HepG2 (cell line): Measurements from ENCODE around the gene FUT1. TPM values are rescaled to one million over a fixed set of nuclear protein-coding genes. Genes with fewer than 3 reads are reported as not detected.

Source experiments
- CBX1 ChIP-seq: IDR thresholded peaks from one replicate; pipeline ENCODE4 v1.6.1; 2016; ENCODE audit warnings: antibody characterized with exemption, low read depth
- CREBL2 ChIP-seq: sonication (generic); formaldehyde crosslinking; IDR thresholded peaks from 2 replicates; pipeline ENCODE4 v1.8.1; 2023; ENCODE audit warnings: missing genetic modification reagents, mild to moderate bottlenecking, borderline replicate concordance
- GMEB1 ChIP-seq: sonication (generic); formaldehyde crosslinking; IDR thresholded peaks from 2 replicates; pipeline ENCODE4 v1.5.1; 2020; ENCODE audit warnings: missing genetic modification reagents, mild to moderate bottlenecking, borderline replicate concordance
- HIVEP1 ChIP-seq: sonication (generic); formaldehyde crosslinking; IDR thresholded peaks from 2 replicates; pipeline ENCODE4 v1.4.0; 2020; ENCODE audit warnings: mild to moderate bottlenecking, missing genetic modification reagents
- HNRNPL ChIP-seq: fragments of 200-400 bp; formaldehyde crosslinking; IDR thresholded peaks from 2 replicates; pipeline ENCODE4 v1.6.1; 2017; ENCODE audit warnings: mild to moderate bottlenecking, low read depth, low read length
- LBX2 ChIP-seq: sonication (generic); formaldehyde crosslinking; IDR thresholded peaks from 2 replicates; pipeline ENCODE4 v1.5.0; 2020; ENCODE audit warnings: missing genetic modification reagents, mild to moderate bottlenecking, borderline replicate concordance
- ONECUT2 ChIP-seq: sonication (generic); formaldehyde crosslinking; IDR thresholded peaks from 2 replicates; pipeline ENCODE4 v1.4.0; 2020; ENCODE audit warnings: missing genetic modification reagents
- POLR2G ChIP-seq: fragments of 200-400 bp; formaldehyde crosslinking; IDR thresholded peaks from 2 replicates; pipeline ENCODE4 v1.6.1; 2018; ENCODE audit warnings: mild to moderate bottlenecking, low read depth, low read length, moderate library complexity
- PRDM4 ChIP-seq: sonication (generic); formaldehyde crosslinking; IDR thresholded peaks from 2 replicates; pipeline ENCODE4 v1.9.0; 2021; ENCODE audit warnings: missing genetic modification reagents, borderline replicate concordance
- RNF219 ChIP-seq: sonication (generic); formaldehyde crosslinking; IDR thresholded peaks from 2 replicates; pipeline ENCODE4 v1.5.0; 2020; ENCODE audit warnings: mild to moderate bottlenecking, missing genetic modification reagents
- TFDP1 ChIP-seq: IDR thresholded peaks from 2 replicates; pipeline ENCODE4 v1.6.1; 2016; ENCODE audit warnings: missing compliant biosample characterization, missing genetic modification reagents, borderline replicate concordance
- THAP8 ChIP-seq: sonication (generic); formaldehyde crosslinking; IDR thresholded peaks from 2 replicates; pipeline ENCODE4 v1.5.1; 2020; ENCODE audit warnings: missing genetic modification reagents, mild to moderate bottlenecking, borderline replicate concordance
- TSC22D2 ChIP-seq: sonication (generic); formaldehyde crosslinking; IDR thresholded peaks from 2 replicates; pipeline ENCODE4 v1.5.1; 2020; ENCODE audit warnings: missing genetic modification reagents, mild to moderate bottlenecking, borderline replicate concordance
- ZNF17 ChIP-seq: sonication (generic); formaldehyde crosslinking; IDR thresholded peaks from 2 replicates; pipeline ENCODE4 v1.5.0; 2020; ENCODE audit warnings: mild to moderate bottlenecking, missing genetic modification reagents
- ZNF335 ChIP-seq: sonication (generic); formaldehyde crosslinking; IDR thresholded peaks from 2 replicates; pipeline ENCODE4 v1.4.0; 2020; ENCODE audit warnings: missing genetic modification reagents
- ZNF432 ChIP-seq: sonication (generic); formaldehyde crosslinking; IDR thresholded peaks from 2 replicates; pipeline ENCODE4 v1.5.0; 2020; ENCODE audit warnings: missing genetic modification reagents, mild to moderate bottlenecking, borderline replicate concordance
- polyA plus RNA-seq, 8 experiments: library from polyadenylated mRNA; depleted of rRNA in 3 of 8; stranded (reverse) in 7 of 8; unstranded in 1 of 8; fragments of >200 nt; fragmentation: Illumina TruSeq in 4 of 8; extraction: Trizol in 4 of 8; gene quantifications; 2 replicates each; pipeline versions ENCODE4 v1.2.1 to v1.2.3, GENCODE V29; 2011 to 2016; ENCODE audit warnings: low read depth in 4 of 8, missing spikeins in 1 of 8, mixed read lengths in 1 of 8; ENCODE audit not compliant: insufficient read depth in 1 of 8
- total RNA-seq, 5 experiments: library from RNA; depleted of rRNA; stranded (reverse); fragments of >200 nt; fragmentation: Illumina TruSeq; extraction: Trizol; gene quantifications; 2 replicates each; pipeline ENCODE4 v1.2.3, GENCODE V29; 2016; ENCODE audit warnings: low read depth in 1 of 5
- TF ChIP-seq, protein P1 (sequence below): sonication (generic); formaldehyde crosslinking; conservative IDR thresholded peaks from 2 replicates; pipeline ENCODE4 v1.4.0; 2020; ENCODE audit warnings: missing genetic modification reagents

Gene FUT1
- total and polyA plus RNA-seq, 2 of the 13 experiments (the other 11 are each of a cell fraction or from before 2014, with no cell fraction given) = 0.07 to 1.1 TPM

- TF ChIP-seq POLR2G (no peak), TFDP1 (CRISPR knock-in tag) (no peak), CBX1 (no peak), ZNF432 (CRISPR knock-in tag) (no peak), ONECUT2 (CRISPR knock-in tag) (no peak), THAP8 (CRISPR knock-in tag) (no peak), HIVEP1 (CRISPR knock-in tag) (no peak), PRDM4 (no peak), CREBL2 (no peak), LBX2 (CRISPR knock-in tag) (no peak), ZNF17 (CRISPR knock-in tag) (no peak), HNRNPL (no peak), GMEB1 (CRISPR knock-in tag) (no peak), ZNF335 (CRISPR knock-in tag) (no peak), RNF219 (CRISPR knock-in tag) (no peak), TSC22D2 (CRISPR knock-in tag) (no peak)
- TF ChIP-seq, protein P1, sequence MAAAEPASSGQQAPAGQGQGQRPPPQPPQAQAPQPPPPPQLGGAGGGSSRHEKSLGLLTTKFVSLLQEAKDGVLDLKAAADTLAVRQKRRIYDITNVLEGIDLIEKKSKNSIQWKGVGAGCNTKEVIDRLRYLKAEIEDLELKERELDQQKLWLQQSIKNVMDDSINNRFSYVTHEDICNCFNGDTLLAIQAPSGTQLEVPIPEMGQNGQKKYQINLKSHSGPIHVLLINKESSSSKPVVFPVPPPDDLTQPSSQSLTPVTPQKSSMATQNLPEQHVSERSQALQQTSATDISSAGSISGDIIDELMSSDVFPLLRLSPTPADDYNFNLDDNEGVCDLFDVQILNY = no peak
These were observed 32.9 kb downstream of the FUT1 start, which contains the start of gene MAMSTR (continued) for GRCh38 chr19:48719263-48720171.
